Measurements from ENCODE around the gene FAM83G.

DNA sequence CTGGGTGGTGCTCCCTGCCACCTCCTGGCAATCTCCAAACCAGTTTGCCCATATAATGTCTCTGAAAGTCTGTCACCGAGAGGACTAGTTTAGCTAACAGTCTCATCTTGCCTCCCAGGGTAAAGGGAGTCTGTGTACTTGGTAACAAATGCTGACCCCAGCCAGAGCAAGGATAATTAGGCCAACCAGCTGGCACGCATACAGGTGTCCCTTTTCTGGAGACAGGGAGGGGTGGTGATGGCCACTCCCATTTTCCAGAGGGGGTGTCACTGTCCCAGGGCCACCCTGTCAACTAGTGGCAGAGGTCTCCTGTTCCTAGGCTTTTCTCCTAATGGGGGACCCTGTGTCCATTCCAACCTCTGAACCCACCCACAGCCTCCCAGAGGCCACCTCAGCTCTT is 8.1 kb downstream of the FAM83G start:
- TF ChIP-seq, protein P1, sequence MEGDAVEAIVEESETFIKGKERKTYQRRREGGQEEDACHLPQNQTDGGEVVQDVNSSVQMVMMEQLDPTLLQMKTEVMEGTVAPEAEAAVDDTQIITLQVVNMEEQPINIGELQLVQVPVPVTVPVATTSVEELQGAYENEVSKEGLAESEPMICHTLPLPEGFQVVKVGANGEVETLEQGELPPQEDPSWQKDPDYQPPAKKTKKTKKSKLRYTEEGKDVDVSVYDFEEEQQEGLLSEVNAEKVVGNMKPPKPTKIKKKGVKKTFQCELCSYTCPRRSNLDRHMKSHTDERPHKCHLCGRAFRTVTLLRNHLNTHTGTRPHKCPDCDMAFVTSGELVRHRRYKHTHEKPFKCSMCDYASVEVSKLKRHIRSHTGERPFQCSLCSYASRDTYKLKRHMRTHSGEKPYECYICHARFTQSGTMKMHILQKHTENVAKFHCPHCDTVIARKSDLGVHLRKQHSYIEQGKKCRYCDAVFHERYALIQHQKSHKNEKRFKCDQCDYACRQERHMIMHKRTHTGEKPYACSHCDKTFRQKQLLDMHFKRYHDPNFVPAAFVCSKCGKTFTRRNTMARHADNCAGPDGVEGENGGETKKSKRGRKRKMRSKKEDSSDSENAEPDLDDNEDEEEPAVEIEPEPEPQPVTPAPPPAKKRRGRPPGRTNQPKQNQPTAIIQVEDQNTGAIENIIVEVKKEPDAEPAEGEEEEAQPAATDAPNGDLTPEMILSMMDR (IDR thresholded peaks at IDR 0.05): no peak
- no peak for TF ChIP-seq POLR2A (IDR thresholded peaks at IDR 0.05)

Measured in testis (tissue), 2 donors.